OCI-LY7 (cell line): ENCODE results near the gene CTSA. TPM values are rescaled to one million over a fixed set of nuclear protein-coding genes. Genes with fewer than 3 reads are reported as not detected.

ENCODE experiments used
- BruUV-seq: library from RNA; stranded (reverse); fragments of 400-500 nt; replicated peaks from 2 replicates; lab custom pipeline; 2021; lab: Mats Ljungman, UMichigan
- CTCF ChIA-PET: fragments of 300-600 bp; sonication (Branson Sonifier 250); formaldehyde crosslinking; loops from one replicate; lab custom pipeline; 2022; ENCODE audit warnings: antibody characterized with exemption; ENCODE audit not compliant: unreplicated experiment; lab: Charles Lee
- POLR2A ChIA-PET: fragments of 300-600 bp; sonication (Branson Sonifier 250); formaldehyde crosslinking; loops from one replicate; lab custom pipeline; 2022; ENCODE audit warnings: antibody characterized with exemption; lab: Charles Lee
- DNase-seq: peaks from one replicate; pipeline ENCODE4 v3.0.0-alpha.2; 2015; ENCODE audit warnings: low spot score
- H2AFZ ChIP-seq: fragments of 200-600 bp; sonication (generic), shearing (Covaris generic); 2 replicates; pipeline ENCODE4 v1.6.1; 2014; ENCODE audit warnings: mild to moderate bottlenecking, antibody characterized with exemption, low read length, moderate library complexity
- H3K27ac ChIP-seq: fragments of 200-600 bp; sonication (generic); 2 replicates; pipeline ENCODE4 v1.5.1; 2014; ENCODE audit warnings: mixed run types, low read depth, mild to moderate bottlenecking, moderate library complexity, low read length, inconsistent platforms; ENCODE audit not compliant: poor library complexity, severe bottlenecking
- H3K36me3 ChIP-seq: fragments of 200-600 bp; sonication (generic); 2 replicates; pipeline ENCODE4 v1.6.1; 2014; ENCODE audit warnings: mild to moderate bottlenecking, antibody characterized with exemption, low read length, moderate library complexity, mixed read lengths; ENCODE audit not compliant: insufficient read depth
- H3K4me1 ChIP-seq: fragments of 200-600 bp; sonication (generic); 2 replicates; pipeline ENCODE4 v1.5.1; 2014; ENCODE audit warnings: mild to moderate bottlenecking, low read length; ENCODE audit not compliant: insufficient read depth, poor library complexity, severe bottlenecking
- H3K4me2 ChIP-seq: fragments of 200-600 bp; sonication (generic); 2 replicates; pipeline ENCODE4 v1.6.1; 2014; ENCODE audit warnings: mild to moderate bottlenecking, low read length
- H3K4me3 ChIP-seq: fragments of 200-600 bp; sonication (generic); 2 replicates; pipeline ENCODE4 v1.5.1; 2014; ENCODE audit warnings: mild to moderate bottlenecking, low read depth, low read length; ENCODE audit not compliant: poor library complexity, severe bottlenecking
- H3K79me2 ChIP-seq: fragments of 200-600 bp; sonication (generic); 2 replicates; pipeline ENCODE4 v1.6.1; 2016; ENCODE audit warnings: low read depth, mild to moderate bottlenecking, low read length, moderate library complexity, mixed read lengths; ENCODE audit not compliant: insufficient read depth
- H3K9me2 ChIP-seq: fragments of 200-600 bp; sonication (generic); 2 replicates; pipeline ENCODE4 v1.6.1; 2016; ENCODE audit warnings: mild to moderate bottlenecking, low read length, mixed read lengths; ENCODE audit not compliant: insufficient read depth
- H3K9me3 ChIP-seq: fragments of 200-600 bp; sonication (generic); 2 replicates; pipeline ENCODE4 v1.6.1; 2014; ENCODE audit warnings: mild to moderate bottlenecking, mixed run types, low read length, mixed read lengths
- H4K20me1 ChIP-seq: fragments of 200-600 bp; sonication (generic); 2 replicates; pipeline ENCODE4 v1.6.1; 2014; ENCODE audit warnings: mild to moderate bottlenecking, antibody characterized with exemption, low read length, moderate library complexity, mixed read lengths; ENCODE audit not compliant: insufficient read depth
- EZH2phosphoT487 ChIP-seq: fragments of 200-600 bp; sonication (generic); IDR thresholded peaks from 2 replicates; pipeline ENCODE4 v1.6.1; 2018; ENCODE audit warnings: low read depth, borderline replicate concordance, mild to moderate bottlenecking, mixed run types, antibody characterized with exemption, low read length, moderate library complexity, mixed read lengths
- intact Hi-C: fragments of 100-400 bp; cut with micrococcal nuclease; formaldehyde crosslinking; loops from one replicate; pipeline ENCODE4 v1.10.0; 2022; ENCODE audit not compliant: unreplicated experiment
- total RNA-seq, 2 experiments: library from RNA; depleted of rRNA in 1 of 2; stranded (reverse); fragments of >200 nt in 1 of 2; shearing (Covaris generic) in 1 of 2; gene quantifications; 2 replicates each; pipeline ENCODE4 v1.2.3, GENCODE V29; 2014 to 2022
- TF ChIP-seq, protein P1 (sequence below): fragments of 200-600 bp; sonication (generic); conservative IDR thresholded peaks from 2 replicates; pipeline ENCODE4 v1.5.1; 2014; ENCODE audit warnings: mild to moderate bottlenecking, antibody characterized with exemption, low read length, moderate library complexity, mixed read lengths

CTSA gene
- total RNA-seq, 2 experiments from 2014 or later = 27.1 to 36.4 TPM

DNA sequence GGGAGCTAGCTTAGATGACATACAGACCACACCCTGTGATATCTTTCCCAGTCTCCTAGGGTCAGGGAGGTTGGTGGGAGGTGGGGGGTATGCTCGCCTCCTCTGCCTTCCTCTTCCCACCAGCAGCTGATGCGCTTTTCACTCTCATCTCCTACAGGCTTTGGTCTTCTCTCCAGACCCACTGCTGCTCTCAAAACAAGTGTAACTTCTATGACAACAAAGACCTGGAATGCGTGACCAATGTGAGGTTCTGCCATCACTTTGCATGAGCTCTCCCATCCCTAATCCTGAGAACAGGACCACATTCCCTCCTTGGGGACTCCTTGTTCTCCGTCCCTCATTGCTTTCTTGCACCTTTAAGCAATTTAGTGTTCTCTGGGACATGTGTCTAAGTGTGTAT, 2.7 kb downstream of the CTSA start:
- ChIA-PET CTCF (no interaction called here), POLR2A (interaction anchor here (1.2 kb wide), 1 partner anchor 37 kb away, joined by 3 read pairs; the partner anchor contains the start of genes ACOT8 and ZSWIM3)
- H2AFZ ChIP-seq = no peak overlapping the region
- TF ChIP-seq, protein P1, sequence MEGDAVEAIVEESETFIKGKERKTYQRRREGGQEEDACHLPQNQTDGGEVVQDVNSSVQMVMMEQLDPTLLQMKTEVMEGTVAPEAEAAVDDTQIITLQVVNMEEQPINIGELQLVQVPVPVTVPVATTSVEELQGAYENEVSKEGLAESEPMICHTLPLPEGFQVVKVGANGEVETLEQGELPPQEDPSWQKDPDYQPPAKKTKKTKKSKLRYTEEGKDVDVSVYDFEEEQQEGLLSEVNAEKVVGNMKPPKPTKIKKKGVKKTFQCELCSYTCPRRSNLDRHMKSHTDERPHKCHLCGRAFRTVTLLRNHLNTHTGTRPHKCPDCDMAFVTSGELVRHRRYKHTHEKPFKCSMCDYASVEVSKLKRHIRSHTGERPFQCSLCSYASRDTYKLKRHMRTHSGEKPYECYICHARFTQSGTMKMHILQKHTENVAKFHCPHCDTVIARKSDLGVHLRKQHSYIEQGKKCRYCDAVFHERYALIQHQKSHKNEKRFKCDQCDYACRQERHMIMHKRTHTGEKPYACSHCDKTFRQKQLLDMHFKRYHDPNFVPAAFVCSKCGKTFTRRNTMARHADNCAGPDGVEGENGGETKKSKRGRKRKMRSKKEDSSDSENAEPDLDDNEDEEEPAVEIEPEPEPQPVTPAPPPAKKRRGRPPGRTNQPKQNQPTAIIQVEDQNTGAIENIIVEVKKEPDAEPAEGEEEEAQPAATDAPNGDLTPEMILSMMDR = no peak
- TF ChIP-seq EZH2phosphoT487 = no peak
- no peak overlapping the region for H3K4me2 ChIP-seq
- no peak for DNase-seq
- intact Hi-C loops = no loop called here
- no peaks in the 10 kb centered on the region for H3K9me3 ChIP-seq
- BruUV-seq = no TSS peak
- peaks cover 15% of the 10 kb centered on the region for H3K4me1 ChIP-seq
- H3K9me2 ChIP-seq = no peaks in the 10 kb centered on the region
- no peak overlapping the region for H3K4me3 ChIP-seq
- no peak overlapping the region for H3K27ac ChIP-seq
- no peaks in the 10 kb centered on the region for H3K79me2 ChIP-seq
- H4K20me1 ChIP-seq = no peaks in the 10 kb centered on the region
- peaks cover 4% of the 10 kb centered on the region for H3K36me3 ChIP-seq

DNA sequence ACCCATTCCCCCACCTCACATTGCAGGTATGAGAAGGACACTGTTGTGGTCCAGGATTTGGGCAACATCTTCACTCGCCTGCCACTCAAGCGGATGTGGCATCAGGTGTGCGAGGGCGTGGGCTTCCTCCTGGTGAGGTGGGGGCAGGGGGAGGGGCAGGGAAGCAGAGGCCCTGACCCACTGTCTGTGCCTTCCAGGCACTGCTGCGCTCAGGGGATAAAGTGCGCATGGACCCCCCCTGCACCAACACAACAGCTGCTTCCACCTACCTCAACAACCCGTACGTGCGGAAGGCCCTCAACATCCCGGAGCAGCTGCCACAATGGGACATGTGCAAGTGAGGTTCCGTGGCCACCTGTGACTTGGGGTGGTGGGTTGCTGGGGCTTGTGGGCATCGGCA, 3.7 kb downstream of the CTSA start:
- Histone ChIP-seq H3K9me3 (no peaks in the 10 kb centered on the region), H3K4me2 (no peak overlapping the region), H3K4me3 (no peak overlapping the region), H3K27ac (no peak overlapping the region), H3K36me3 (peaks cover 4% of the 10 kb centered on the region), H4K20me1 (no peaks in the 10 kb centered on the region), H3K9me2 (no peaks in the 10 kb centered on the region), H3K79me2 (no peaks in the 10 kb centered on the region), H2AFZ (no peak overlapping the region), H3K4me1 (peaks cover 15% of the 10 kb centered on the region)
- TF ChIP-seq, protein P1 = no peak
- no peak for TF ChIP-seq EZH2phosphoT487
- CTCF ChIA-PET = no interaction called here
- POLR2A ChIA-PET = interaction anchor here (0.6 to 1.2 kb wide), 2 partner anchors 38 to 65 kb away, joined by 3 to 5 read pairs; partner anchors contain the start of genes ACOT8 and ZSWIM3
- DNase-seq = no peak
- BruUV-seq = no TSS peak
- intact Hi-C loops = no loop called here

DNA sequence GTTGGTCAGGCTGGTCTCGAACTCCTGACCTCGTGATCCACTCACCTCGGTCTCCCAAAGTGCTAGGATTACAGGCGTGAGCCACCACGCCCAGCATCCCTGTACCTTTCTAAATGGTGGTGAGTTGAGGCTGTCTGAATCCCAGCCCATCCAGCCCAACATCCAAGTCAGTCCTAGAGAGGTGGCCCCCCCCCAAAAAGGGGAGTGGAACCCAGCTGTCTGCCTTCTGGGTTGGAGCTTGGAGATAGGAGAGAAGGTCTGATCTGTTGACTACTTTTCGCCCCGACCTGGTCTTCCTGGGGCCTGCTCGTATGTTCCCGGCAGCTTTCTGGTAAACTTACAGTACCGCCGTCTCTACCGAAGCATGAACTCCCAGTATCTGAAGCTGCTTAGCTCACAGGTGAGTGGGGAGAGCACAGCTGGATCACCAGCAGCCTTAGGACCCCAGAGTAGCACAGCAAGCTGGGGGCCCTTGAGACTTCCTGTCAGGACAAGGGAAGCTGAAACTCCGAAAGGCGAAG, 5.6 kb downstream of the CTSA start:
- H3K36me3 ChIP-seq = peaks cover 4% of the 10 kb centered on the region
- intact Hi-C loops = no loop called here
- no peaks in the 10 kb centered on the region for H3K9me2 ChIP-seq
- no peak overlapping the region for H2AFZ ChIP-seq
- no peaks in the 10 kb centered on the region for H3K79me2 ChIP-seq
- no peak overlapping the region for H3K4me3 ChIP-seq
- TF ChIP-seq, protein P1 = no peak
- TF ChIP-seq EZH2phosphoT487 = no peak
- H3K4me1 ChIP-seq = peaks cover 7% of the 10 kb centered on the region
- CTCF ChIA-PET = no interaction called here
- H3K4me2 ChIP-seq = no peak overlapping the region
- H3K9me3 ChIP-seq = no peaks in the 10 kb centered on the region
- BruUV-seq = no TSS peak
- no peaks in the 10 kb centered on the region for H4K20me1 ChIP-seq
- H3K27ac ChIP-seq = no peak overlapping the region
- no peak for DNase-seq
- POLR2A ChIA-PET = interaction anchor here (0.7 kb wide), 1 partner anchor 47 kb away, joined by 5 read pairs; no protein-coding TSS in a partner anchor
